Kidney epithelial cell (primary cell): Measurements from ENCODE around the gene COQ8A. TPM values are rescaled to one million over a fixed set of nuclear protein-coding genes. Genes with fewer than 3 reads are reported as not detected.

Source experiments
- DNase-seq: peaks from one replicate; pipeline ENCODE4 v3.0.0-alpha.2; 2010; ENCODE audit warnings: low read depth
- H3K27me3 ChIP-seq: 2 replicates; pipeline ENCODE4 v1.6.0; 2011; ENCODE audit warnings: low read length; ENCODE audit not compliant: control insufficient read depth, insufficient read depth
- H3K36me3 ChIP-seq: 2 replicates; pipeline ENCODE4 v1.5.1; 2011; ENCODE audit warnings: low read length; ENCODE audit not compliant: control insufficient read depth, insufficient read depth
- H3K4me3 ChIP-seq: 2 replicates; pipeline ENCODE4 v1.5.1; 2011; ENCODE audit warnings: low read depth, mild to moderate bottlenecking, control low read depth, low read length
- total RNA-seq: library from RNA; depleted of rRNA; stranded (reverse); fragments of >200 nt; gene quantifications from 2 replicates; pipeline ENCODE4 v1.2.3, GENCODE V29; 2015
- TF ChIP-seq, protein P1 (sequence below): IDR thresholded peaks from 2 replicates; pipeline ENCODE4 v1.5.1; 2011; ENCODE audit warnings: mild to moderate bottlenecking, moderate library complexity, low read length, control low read depth, inconsistent platforms; ENCODE audit not compliant: insufficient read depth, poor library complexity, severe bottlenecking

COQ8A gene
- total RNA-seq, 1 donor from 2014 or later, result 11.8 TPM

- Histone ChIP-seq H3K4me3 (no peak overlapping the region), H3K27me3 (no peaks in the 10 kb centered on the region), H3K36me3 (no peaks in the 10 kb centered on the region)
- DNase-seq, result no peak
- TF ChIP-seq, protein P1, sequence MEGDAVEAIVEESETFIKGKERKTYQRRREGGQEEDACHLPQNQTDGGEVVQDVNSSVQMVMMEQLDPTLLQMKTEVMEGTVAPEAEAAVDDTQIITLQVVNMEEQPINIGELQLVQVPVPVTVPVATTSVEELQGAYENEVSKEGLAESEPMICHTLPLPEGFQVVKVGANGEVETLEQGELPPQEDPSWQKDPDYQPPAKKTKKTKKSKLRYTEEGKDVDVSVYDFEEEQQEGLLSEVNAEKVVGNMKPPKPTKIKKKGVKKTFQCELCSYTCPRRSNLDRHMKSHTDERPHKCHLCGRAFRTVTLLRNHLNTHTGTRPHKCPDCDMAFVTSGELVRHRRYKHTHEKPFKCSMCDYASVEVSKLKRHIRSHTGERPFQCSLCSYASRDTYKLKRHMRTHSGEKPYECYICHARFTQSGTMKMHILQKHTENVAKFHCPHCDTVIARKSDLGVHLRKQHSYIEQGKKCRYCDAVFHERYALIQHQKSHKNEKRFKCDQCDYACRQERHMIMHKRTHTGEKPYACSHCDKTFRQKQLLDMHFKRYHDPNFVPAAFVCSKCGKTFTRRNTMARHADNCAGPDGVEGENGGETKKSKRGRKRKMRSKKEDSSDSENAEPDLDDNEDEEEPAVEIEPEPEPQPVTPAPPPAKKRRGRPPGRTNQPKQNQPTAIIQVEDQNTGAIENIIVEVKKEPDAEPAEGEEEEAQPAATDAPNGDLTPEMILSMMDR, result no peak
These were observed 34.6 kb downstream of the COQ8A start for GRCh38 chr1:226974544-226975258.

GRCh38 chr1:226975259-226976250, 35.5 kb downstream of the COQ8A start:
- DNase-seq, result no peak
- Histone ChIP-seq H3K27me3 (no peaks in the 10 kb centered on the region), H3K36me3 (no peaks in the 10 kb centered on the region), H3K4me3 (no peak overlapping the region)
- TF ChIP-seq, protein P1, result no peak

DNA sequence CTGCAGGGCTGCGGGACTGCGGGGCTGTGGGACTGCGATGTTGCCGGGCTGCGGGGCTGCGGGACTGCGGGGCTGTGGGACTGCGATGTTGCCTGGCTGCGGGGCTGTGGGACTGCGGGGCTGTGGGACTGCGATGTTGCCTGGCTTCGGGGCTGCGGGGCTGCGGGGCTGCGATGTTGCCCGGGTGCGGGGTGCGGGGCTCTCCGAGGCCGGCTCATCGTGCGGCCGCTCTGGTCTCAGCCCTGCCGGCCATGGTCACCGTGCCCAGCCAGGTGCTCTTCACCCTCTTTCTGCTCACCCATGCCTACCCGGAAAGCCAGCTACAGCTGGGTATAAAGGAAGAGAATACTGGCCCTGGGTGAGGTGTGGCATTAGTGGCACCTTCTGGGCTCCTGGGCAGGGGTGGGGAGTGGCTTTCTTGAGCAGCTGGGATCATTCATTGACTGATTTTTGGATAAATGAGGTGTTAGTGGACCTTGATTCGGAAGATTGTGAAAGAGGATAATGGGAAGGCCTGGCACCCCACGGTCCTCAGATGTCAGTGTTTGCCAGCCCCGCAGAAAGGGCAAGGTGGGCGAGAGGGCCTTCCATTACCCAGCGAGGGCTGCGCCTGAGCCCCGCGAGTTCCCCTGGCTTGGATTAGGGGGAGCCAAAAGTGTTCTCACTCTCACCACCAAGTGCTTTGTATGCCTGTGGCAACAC, 36.3 kb downstream of the COQ8A start:
- Histone ChIP-seq H3K27me3 (no peaks in the 10 kb centered on the region), H3K4me3 (no peak overlapping the region), H3K36me3 (no peaks in the 10 kb centered on the region)
- no peak for DNase-seq
- TF ChIP-seq, protein P1, result no peak

GRCh38 chr1:226976978-226977642, 37.0 kb downstream of the COQ8A start:
- Histone ChIP-seq H3K4me3 (no peak overlapping the region), H3K36me3 (no peaks in the 10 kb centered on the region), H3K27me3 (no peaks in the 10 kb centered on the region)
- DNase-seq, result no peak
- TF ChIP-seq, protein P1, result no peak

DNA sequence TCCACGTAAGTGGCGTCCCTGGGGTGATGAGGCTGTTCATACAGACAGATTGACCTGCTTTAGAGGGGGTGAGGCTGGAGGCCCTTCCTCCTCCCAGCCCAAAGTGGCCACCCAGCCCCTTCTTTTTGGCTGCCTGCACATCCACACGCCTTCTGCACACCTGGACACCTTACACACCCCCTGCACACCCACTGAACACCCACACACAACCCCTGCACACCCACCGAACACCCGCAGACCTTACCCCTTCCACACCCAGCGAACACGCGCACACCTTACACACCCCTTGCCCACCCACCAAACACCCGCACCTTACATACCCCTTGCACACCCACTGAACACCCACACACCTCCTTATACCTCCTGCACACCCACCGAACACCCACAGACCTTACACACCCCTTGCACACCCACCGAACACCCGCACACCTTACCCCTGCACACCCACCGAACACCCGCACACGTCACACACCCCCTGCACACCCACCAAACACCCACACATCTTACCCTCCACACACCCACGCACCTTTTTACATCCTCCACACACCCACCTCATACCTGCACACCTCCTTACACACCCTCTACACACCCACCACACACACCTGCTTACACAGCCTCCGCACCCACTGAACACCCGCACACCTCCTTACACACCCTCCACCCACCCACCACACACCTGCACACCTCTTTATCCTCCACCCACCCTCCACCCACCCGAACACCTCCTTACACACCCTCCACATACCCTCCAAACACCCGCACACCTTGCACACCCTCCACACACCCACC, 37.7 kb downstream of the COQ8A start:
- TF ChIP-seq, protein P1, result no peak
- no peak for DNase-seq
- H3K36me3 ChIP-seq, result no peaks in the 10 kb centered on the region
- H3K27me3 ChIP-seq, result no peaks in the 10 kb centered on the region
- H3K4me3 ChIP-seq, result no peak overlapping the region
